K562 (cell line): ENCODE data around the gene TADA2A. TPM values are rescaled to one million over a fixed set of nuclear protein-coding genes. Genes with fewer than 3 reads are reported as not detected.

Experiments used
- ATAC-seq: fragments of 200-7000 bp; cut with Tn5 transposase; 3 replicates; pipeline ENCODE4 v1.9.1; 2020; ENCODE audit warnings: moderate library complexity
- BruUV-seq: library from RNA; stranded (reverse); fragments of 400-500 nt; replicated peaks from 2 replicates; lab custom pipeline; 2021; lab: Mats Ljungman, UMichigan
- CTCF ChIA-PET: fragments of 300-600 bp; formaldehyde crosslinking; extraction: SDS; loops from one replicate; lab custom pipeline; 2021; ENCODE audit warnings: low intra/inter-chr PET ratio; lab: Yijun Ruan, JAX
- POLR2A ChIA-PET: fragments of 300-600, 350-650 bp; sonication (Branson Sonifier 250); formaldehyde crosslinking; extraction: SDS; loops from one replicate; lab custom pipeline; 2021; ENCODE audit warnings: antibody characterized with exemption, inconsistent platforms; lab: Yijun Ruan, JAX
- DNase-seq, 4 experiments: peaks; one replicate each; pipeline versions ENCODE4 v3.0.0 to v3.0.0-alpha.2; 2011 to 2018; ENCODE audit warnings: low spot score in 3 of 4, mixed read lengths in 3 of 4; ENCODE audit errors: extremely low read depth in 1 of 4
- FAIRE-seq: peaks from 2 replicates; lab custom pipeline; 2011; peaks lifted over from hg19 to GRCh38; lab: Jason Lieb, UNC
- H2AFZ ChIP-seq: 2 replicates; pipeline ENCODE4 v1.6.0; 2011; ENCODE audit warnings: low read depth, low read length, control low read depth, inconsistent platforms
- H3K27ac ChIP-seq: fragments of 200-600 bp; 3 replicates; pipeline ENCODE4 v1.8.0; 2011; ENCODE audit warnings: low read depth, mild to moderate bottlenecking, control low read depth, inconsistent platforms, low read length, moderate library complexity, mixed read lengths; ENCODE audit errors: extremely low read depth
- H3K27me3 ChIP-seq, 2 experiments: fragments of 300-600 bp in 1 of 2; 2 replicates in 1 of 2; 3 replicates in 1 of 2; pipeline versions ENCODE4 v1.6.0 to v1.8.0; 2011; ENCODE audit warnings: inconsistent platforms in 2 of 2, low read length in 2 of 2, mild to moderate bottlenecking in 1 of 2, mixed read lengths in 1 of 2, moderate library complexity in 1 of 2; ENCODE audit not compliant: control insufficient read depth in 2 of 2, insufficient read depth in 2 of 2
- H3K36me3 ChIP-seq: fragments of 300-600 bp; 3 replicates; pipeline ENCODE4 v1.8.0; 2011; ENCODE audit warnings: mild to moderate bottlenecking, low read length, inconsistent platforms; ENCODE audit not compliant: control insufficient read depth, insufficient read depth
- H3K4me1 ChIP-seq, 2 experiments: fragments of 200-600 bp in 1 of 2; replicated peaks in 1 of 2; 2 replicates in 1 of 2; 3 replicates in 1 of 2; pipeline versions ENCODE4 v1.5.1 to v1.8.0; 2011; ENCODE audit warnings: inconsistent platforms in 2 of 2, low read length in 2 of 2, mild to moderate bottlenecking in 1 of 2, mixed read lengths in 1 of 2, moderate library complexity in 1 of 2; ENCODE audit not compliant: control insufficient read depth in 2 of 2, insufficient read depth in 2 of 2
- H3K4me2 ChIP-seq: 2 replicates; pipeline ENCODE4 v1.6.1; 2011; ENCODE audit warnings: low read length, control low read depth, inconsistent platforms, mixed read lengths; ENCODE audit not compliant: insufficient read depth
- H3K4me3 ChIP-seq: fragments of 200-600 bp; sonication (generic), shearing (Covaris generic); 2 replicates; pipeline ENCODE4 v1.5.1; 2016; ENCODE audit warnings: control low read depth, inconsistent platforms
- H3K79me2 ChIP-seq: fragments of 200-600 bp; 3 replicates; pipeline ENCODE4 v1.8.0; 2011; ENCODE audit warnings: low read length, inconsistent platforms; ENCODE audit not compliant: control insufficient read depth, insufficient read depth
- H3K9ac ChIP-seq, 2 experiments: 2 replicates each; pipeline versions ENCODE4 v1.6.0 to v1.6.1; 2011; ENCODE audit warnings: low read depth in 2 of 2, low read length in 2 of 2, control low read depth in 1 of 2, inconsistent platforms in 1 of 2, mild to moderate bottlenecking in 1 of 2, mixed read lengths in 1 of 2; ENCODE audit not compliant: insufficient read depth in 1 of 2
- H3K9me1 ChIP-seq: one replicate; pipeline ENCODE4 v1.6.0; 2011; ENCODE audit warnings: inconsistent platforms, mild to moderate bottlenecking, low read length, moderate library complexity; ENCODE audit not compliant: control insufficient read depth, insufficient read depth
- H3K9me3 ChIP-seq: replicated peaks from 2 replicates; pipeline ENCODE4 v1.5.1; 2011; ENCODE audit warnings: low read depth, low read length, inconsistent platforms; ENCODE audit not compliant: control insufficient read depth, insufficient read depth
- H4K20me1 ChIP-seq: replicated peaks from 2 replicates; pipeline ENCODE4 v1.6.1; 2011; ENCODE audit warnings: low read length, inconsistent platforms, mixed read lengths; ENCODE audit not compliant: control insufficient read depth, insufficient read depth
- FOXP4 ChIP-seq: sonication (generic); formaldehyde crosslinking; IDR thresholded peaks from 2 replicates; pipeline ENCODE4 v1.8.0; 2022; ENCODE audit warnings: mild to moderate bottlenecking, missing genetic modification reagents, borderline replicate concordance
- MBD2 ChIP-seq: sonication (generic); IDR thresholded peaks from 2 replicates; pipeline ENCODE4 v1.6.1; 2016; ENCODE audit warnings: low read depth, borderline replicate concordance
- PCBP2 ChIP-seq: fragments of 200-400 bp; formaldehyde crosslinking; IDR thresholded peaks from 2 replicates; pipeline ENCODE4 v1.6.1; 2018; ENCODE audit warnings: low read length, low read depth, mild to moderate bottlenecking, moderate library complexity; ENCODE audit not compliant: poor library complexity, severe bottlenecking
- ZC3H4 ChIP-seq: sonication (generic); formaldehyde crosslinking; IDR thresholded peaks from 2 replicates; pipeline ENCODE4 v1.9.0; 2021; ENCODE audit warnings: missing genetic modification reagents, borderline replicate concordance
- WGBS: fragments of 100-300 bp; shearing (Covaris generic); methylation state at CpG from one replicate; pipeline ENCODE4 v1.1.6; 2016; ENCODE audit warnings: low coverage, mixed read lengths; ENCODE audit not compliant: insufficient coverage; ENCODE audit errors: missing lambda C conversion rate; 5-methylcytosine and 5-hydroxymethylcytosine counted together
- in situ Hi-C: fragments of 300-500 bp; cut with MboI; formaldehyde crosslinking; loops from 4 replicates; pipeline ENCODE4 v1.15.0; 2018; ENCODE audit warnings: inconsistent platforms, mixed read lengths
- intact Hi-C: fragments of 100-400 bp; cut with micrococcal nuclease; formaldehyde crosslinking; loops from 2 replicates; pipeline ENCODE4 v1.14.2; 2022
- polyA plus RNA-seq, 8 experiments: library from polyadenylated mRNA; depleted of rRNA in 4 of 8; stranded (reverse) in 5 of 8; unstranded in 3 of 8; fragments of >200 nt; fragmentation: Nextera tagmentation in 2 of 8; fragmentation: Illumina TruSeq in 1 of 8; extraction: Ambion mirVana in 2 of 8; extraction: Trizol in 1 of 8; gene quantifications; 2 replicates each; pipeline versions ENCODE4 v1.2.1 to v1.2.3, GENCODE V29; 2011 to 2014; ENCODE audit warnings: inconsistent platforms in 1 of 8, missing spikeins in 1 of 8
- total RNA-seq, 7 experiments: library from RNA; depleted of rRNA in 6 of 7; stranded (reverse); fragments of >200 nt in 6 of 7; fragmentation: Illumina TruSeq in 2 of 7; extraction: Trizol in 2 of 7; gene quantifications; 2 replicates each; pipeline versions ENCODE4 v1.2.1 to v1.2.3, GENCODE V29; 2011 to 2021; ENCODE audit warnings: low replicate concordance in 1 of 7
- TF ChIP-seq, protein P1 (sequence below): fragments of 450-650 bp; IDR thresholded peaks from one replicate; pipeline ENCODE4 v1.6.1; 2018; ENCODE audit warnings: mild to moderate bottlenecking, moderate library complexity; ENCODE audit not compliant: partially characterized antibody
- TF ChIP-seq, protein P2 (sequence below): fragments of 250-450 bp; sonication (Bioruptor Pico); IDR thresholded peaks from 2 replicates; pipeline ENCODE4 v1.8.0; 2021; ENCODE audit warnings: mild to moderate bottlenecking, moderate library complexity
- TF ChIP-seq, protein P3 (sequence below): fragments of 450-650 bp; conservative IDR thresholded peaks from 2 replicates; pipeline ENCODE4 v1.6.1; 2016; ENCODE audit warnings: missing genetic modification characterization, low read depth, mild to moderate bottlenecking, control low read depth, missing compliant biosample characterization

TADA2A gene
- total and polyA plus RNA-seq, 9 of the 15 experiments (the other 6 are each of a cell fraction or from before 2014, with no cell fraction given), result 13.8 to 37.7 (median 25.0) TPM

GRCh38 chr17:37481001-37481665 is 74.4 kb downstream of the TADA2A start:
- H2AFZ ChIP-seq, result no peak overlapping the region
- H3K9me3 ChIP-seq, result no peaks in the 10 kb centered on the region
- no peaks in the 10 kb centered on the region for H3K9me1 ChIP-seq
- H3K79me2 ChIP-seq, result no peaks in the 10 kb centered on the region
- no peak overlapping the region for H3K4me2 ChIP-seq
- ChIA-PET CTCF (no interaction called here), POLR2A (interaction anchor here (1.1 kb wide), 1 partner anchor 11 kb away, joined by 3 read pairs; no protein-coding TSS in a partner anchor)
- no peak overlapping the region for H3K27ac ChIP-seq
- H3K4me1 ChIP-seq, result peaks cover 0 to 12% of the 10 kb centered on the region in 2 experiments; a peak in 2 of 5 replicates
- no peak overlapping the region for H3K4me3 ChIP-seq
- TF ChIP-seq FOXP4 (CRISPR knock-in tag) (no peak), ZC3H4 (CRISPR knock-in tag) (no peak), MBD2 (no peak), PCBP2 (no peak)
- TF ChIP-seq, protein P1, sequence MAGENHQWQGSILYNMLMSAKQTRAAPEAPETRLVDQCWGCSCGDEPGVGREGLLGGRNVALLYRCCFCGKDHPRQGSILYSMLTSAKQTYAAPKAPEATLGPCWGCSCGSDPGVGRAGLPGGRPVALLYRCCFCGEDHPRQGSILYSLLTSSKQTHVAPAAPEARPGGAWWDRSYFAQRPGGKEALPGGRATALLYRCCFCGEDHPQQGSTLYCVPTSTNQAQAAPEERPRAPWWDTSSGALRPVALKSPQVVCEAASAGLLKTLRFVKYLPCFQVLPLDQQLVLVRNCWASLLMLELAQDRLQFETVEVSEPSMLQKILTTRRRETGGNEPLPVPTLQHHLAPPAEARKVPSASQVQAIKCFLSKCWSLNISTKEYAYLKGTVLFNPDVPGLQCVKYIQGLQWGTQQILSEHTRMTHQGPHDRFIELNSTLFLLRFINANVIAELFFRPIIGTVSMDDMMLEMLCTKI, result no peak
- TF ChIP-seq, protein P2, sequence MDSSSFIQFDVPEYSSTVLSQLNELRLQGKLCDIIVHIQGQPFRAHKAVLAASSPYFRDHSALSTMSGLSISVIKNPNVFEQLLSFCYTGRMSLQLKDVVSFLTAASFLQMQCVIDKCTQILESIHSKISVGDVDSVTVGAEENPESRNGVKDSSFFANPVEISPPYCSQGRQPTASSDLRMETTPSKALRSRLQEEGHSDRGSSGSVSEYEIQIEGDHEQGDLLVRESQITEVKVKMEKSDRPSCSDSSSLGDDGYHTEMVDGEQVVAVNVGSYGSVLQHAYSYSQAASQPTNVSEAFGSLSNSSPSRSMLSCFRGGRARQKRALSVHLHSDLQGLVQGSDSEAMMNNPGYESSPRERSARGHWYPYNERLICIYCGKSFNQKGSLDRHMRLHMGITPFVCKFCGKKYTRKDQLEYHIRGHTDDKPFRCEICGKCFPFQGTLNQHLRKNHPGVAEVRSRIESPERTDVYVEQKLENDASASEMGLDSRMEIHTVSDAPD (CRISPR knock-in tag), result no peak
- TF ChIP-seq, protein P3, sequence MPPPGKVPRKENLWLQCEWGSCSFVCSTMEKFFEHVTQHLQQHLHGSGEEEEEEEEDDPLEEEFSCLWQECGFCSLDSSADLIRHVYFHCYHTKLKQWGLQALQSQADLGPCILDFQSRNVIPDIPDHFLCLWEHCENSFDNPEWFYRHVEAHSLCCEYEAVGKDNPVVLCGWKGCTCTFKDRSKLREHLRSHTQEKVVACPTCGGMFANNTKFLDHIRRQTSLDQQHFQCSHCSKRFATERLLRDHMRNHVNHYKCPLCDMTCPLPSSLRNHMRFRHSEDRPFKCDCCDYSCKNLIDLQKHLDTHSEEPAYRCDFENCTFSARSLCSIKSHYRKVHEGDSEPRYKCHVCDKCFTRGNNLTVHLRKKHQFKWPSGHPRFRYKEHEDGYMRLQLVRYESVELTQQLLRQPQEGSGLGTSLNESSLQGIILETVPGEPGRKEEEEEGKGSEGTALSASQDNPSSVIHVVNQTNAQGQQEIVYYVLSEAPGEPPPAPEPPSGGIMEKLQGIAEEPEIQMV, result no peak
- in situ Hi-C loops (no loop called here), intact Hi-C loops (no loop called here)
- no peaks in the 10 kb centered on the region for H4K20me1 ChIP-seq
- H3K27me3 ChIP-seq, result no peaks in the 10 kb centered on the region
- no TSS peak for BruUV-seq
- 88% methylated on average over 9 of the region's 9 CpGs for WGBS
- ATAC-seq, result no peak
- H3K9ac ChIP-seq, result no peak overlapping the region
- no peak for FAIRE-seq
- no peak for DNase-seq
- peaks cover 26% of the 10 kb centered on the region for H3K36me3 ChIP-seq
